A549 (cell line): ENCODE data around the gene ARHGAP10.

Experiments
- CEBPB ChIP-seq, 2 experiments: fragments of >200 bp in 1 of 2; sonication (Bioruptor Twin) in 1 of 2; formaldehyde crosslinking in 1 of 2; IDR thresholded peaks; 2 replicates each; pipeline ENCODE4 v1.6.1; 2012 to 2016
- EP300 ChIP-seq, 2 experiments: fragments of >200 bp; sonication (Bioruptor Twin); formaldehyde crosslinking; IDR thresholded peaks; 2 replicates in 1 of 2; 3 replicates in 1 of 2; pipeline ENCODE4 v1.6.1; 2016 to 2017
- JUNB ChIP-seq: fragments of >200 bp; sonication (Bioruptor Twin); formaldehyde crosslinking; IDR thresholded peaks from 2 replicates; pipeline ENCODE4 v1.6.1; 2016
- POLR2AphosphoS2 ChIP-seq: conservative IDR thresholded peaks from 2 replicates; pipeline ENCODE4 v1.6.1; 2012; ENCODE audit warnings: low read length, improper control_type of control experiment, inconsistent platforms
- RCOR1 ChIP-seq: fragments of 150-350 bp; IDR thresholded peaks from 2 replicates; pipeline ENCODE4 v1.6.1; 2014; ENCODE audit warnings: antibody characterized with exemption, low read length, low read depth
- TF ChIP-seq, protein P1 (sequence below): fragments of >200 bp; sonication (Bioruptor Twin); formaldehyde crosslinking; IDR thresholded peaks from 3 replicates; pipeline ENCODE4 v1.5.1; 2016

- no peak for TF ChIP-seq POLR2AphosphoS2
- TF ChIP-seq, protein P1, sequence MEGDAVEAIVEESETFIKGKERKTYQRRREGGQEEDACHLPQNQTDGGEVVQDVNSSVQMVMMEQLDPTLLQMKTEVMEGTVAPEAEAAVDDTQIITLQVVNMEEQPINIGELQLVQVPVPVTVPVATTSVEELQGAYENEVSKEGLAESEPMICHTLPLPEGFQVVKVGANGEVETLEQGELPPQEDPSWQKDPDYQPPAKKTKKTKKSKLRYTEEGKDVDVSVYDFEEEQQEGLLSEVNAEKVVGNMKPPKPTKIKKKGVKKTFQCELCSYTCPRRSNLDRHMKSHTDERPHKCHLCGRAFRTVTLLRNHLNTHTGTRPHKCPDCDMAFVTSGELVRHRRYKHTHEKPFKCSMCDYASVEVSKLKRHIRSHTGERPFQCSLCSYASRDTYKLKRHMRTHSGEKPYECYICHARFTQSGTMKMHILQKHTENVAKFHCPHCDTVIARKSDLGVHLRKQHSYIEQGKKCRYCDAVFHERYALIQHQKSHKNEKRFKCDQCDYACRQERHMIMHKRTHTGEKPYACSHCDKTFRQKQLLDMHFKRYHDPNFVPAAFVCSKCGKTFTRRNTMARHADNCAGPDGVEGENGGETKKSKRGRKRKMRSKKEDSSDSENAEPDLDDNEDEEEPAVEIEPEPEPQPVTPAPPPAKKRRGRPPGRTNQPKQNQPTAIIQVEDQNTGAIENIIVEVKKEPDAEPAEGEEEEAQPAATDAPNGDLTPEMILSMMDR = no peak
- TF ChIP-seq EP300 (IDR thresholded peaks at IDR 0.05) = no peak
- no peak for TF ChIP-seq CEBPB (IDR thresholded peaks at IDR 0.05)
- no peak for TF ChIP-seq JUNB
- TF ChIP-seq RCOR1 = no peak
Observed at GRCh38 chr4:147725673-147726072, 6.2 kb upstream of the ARHGAP10 start.
